ENCODE measurements around the gene MYO16. TPM values are rescaled to one million over a fixed set of nuclear protein-coding genes. Genes with fewer than 3 reads are reported as not detected.

MYO16 gene
- total and polyA plus RNA-seq, 8 donors: 1.1 to 2.5 (median 1.7) TPM

DNA sequence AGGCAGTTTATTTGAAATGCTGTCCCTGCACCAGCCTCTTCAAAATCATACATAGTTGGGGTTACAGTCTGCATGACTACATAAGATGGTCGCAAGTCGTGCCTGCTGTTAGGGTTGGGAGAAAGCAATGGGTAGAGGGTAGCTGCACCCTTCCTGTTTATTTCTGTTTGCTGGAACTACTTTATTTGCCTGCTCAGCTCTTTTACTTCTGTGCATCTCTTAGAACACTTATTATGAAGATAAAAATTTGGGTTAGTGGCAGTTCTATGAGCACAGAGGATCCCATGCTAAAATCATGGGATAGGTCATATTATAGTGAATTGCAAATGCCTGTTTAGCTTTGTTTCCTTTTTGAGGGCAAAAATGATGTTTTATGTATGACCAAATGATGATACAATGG is 160.1 kb downstream of the MYO16 start:
- intact Hi-C loops (cut with DNase I): no loop called here
- ATAC-seq: no peak

DNA sequence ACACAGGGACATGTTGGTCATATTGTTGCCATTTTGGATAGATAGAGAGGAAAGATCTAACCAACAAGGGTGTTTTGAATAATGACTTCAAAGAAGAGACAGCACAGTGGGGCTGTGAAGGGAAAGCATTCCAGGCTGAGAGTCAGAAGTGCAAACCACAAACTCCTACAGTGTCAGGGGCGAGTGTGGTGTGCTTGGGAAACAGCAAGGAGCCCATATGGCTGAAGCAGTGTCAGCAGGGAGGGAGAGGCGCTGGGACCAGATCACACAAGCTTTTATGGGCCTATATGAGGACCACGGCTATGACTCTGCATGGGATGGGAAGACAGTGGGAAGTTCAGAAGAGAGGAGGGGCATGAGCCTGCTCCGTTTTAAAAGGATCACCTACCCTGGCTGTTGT is 166.4 kb downstream of the MYO16 start:
- Histone ChIP-seq H3K27me3 (no peaks in the 10 kb centered on the region), H3K27ac (no peak overlapping the region), H3K9me3 (no peaks in the 10 kb centered on the region), H3K4me3 (no peak overlapping the region), H3K4me1 (no peaks in the 10 kb centered on the region), H3K36me3 (no peaks in the 10 kb centered on the region)
- ATAC-seq: no peak
- intact Hi-C loops (cut with DNase I): no loop called here
- no peak for DNase-seq
- TF ChIP-seq, protein P1, sequence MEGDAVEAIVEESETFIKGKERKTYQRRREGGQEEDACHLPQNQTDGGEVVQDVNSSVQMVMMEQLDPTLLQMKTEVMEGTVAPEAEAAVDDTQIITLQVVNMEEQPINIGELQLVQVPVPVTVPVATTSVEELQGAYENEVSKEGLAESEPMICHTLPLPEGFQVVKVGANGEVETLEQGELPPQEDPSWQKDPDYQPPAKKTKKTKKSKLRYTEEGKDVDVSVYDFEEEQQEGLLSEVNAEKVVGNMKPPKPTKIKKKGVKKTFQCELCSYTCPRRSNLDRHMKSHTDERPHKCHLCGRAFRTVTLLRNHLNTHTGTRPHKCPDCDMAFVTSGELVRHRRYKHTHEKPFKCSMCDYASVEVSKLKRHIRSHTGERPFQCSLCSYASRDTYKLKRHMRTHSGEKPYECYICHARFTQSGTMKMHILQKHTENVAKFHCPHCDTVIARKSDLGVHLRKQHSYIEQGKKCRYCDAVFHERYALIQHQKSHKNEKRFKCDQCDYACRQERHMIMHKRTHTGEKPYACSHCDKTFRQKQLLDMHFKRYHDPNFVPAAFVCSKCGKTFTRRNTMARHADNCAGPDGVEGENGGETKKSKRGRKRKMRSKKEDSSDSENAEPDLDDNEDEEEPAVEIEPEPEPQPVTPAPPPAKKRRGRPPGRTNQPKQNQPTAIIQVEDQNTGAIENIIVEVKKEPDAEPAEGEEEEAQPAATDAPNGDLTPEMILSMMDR (IDR thresholded peaks at IDR 0.05): no peak

More for the DNA sequence above, 160.1 kb downstream of the MYO16 start:
- H3K27ac ChIP-seq: no peak overlapping the region
- no peaks in the 10 kb centered on the region for H3K27me3 ChIP-seq
- TF ChIP-seq, protein P1 (IDR thresholded peaks at IDR 0.05): no peak
- H3K4me1 ChIP-seq: no peaks in the 10 kb centered on the region
- no peak overlapping the region for H3K4me3 ChIP-seq
- H3K9me3 ChIP-seq: no peaks in the 10 kb centered on the region
- no peak for DNase-seq
- H3K36me3 ChIP-seq: no peaks in the 10 kb centered on the region

DNA sequence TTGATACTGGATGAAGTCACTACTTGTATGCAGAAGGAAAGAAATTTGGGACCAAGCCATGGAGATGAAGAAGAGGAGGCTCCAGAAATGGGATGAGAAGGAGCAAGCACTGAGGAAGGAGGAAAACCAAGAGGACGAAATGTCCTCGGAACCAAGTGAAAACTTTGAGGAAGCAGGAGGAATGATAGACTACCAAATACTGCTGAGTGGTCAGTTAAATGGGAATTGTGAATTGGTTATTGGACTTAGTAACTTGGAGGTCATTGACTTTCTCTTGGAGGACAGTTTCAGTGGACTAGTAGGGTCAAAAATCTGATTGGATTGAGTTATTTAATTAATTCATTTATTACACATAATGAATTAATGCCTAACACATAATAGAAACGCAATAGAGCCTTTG is 167.9 kb downstream of the MYO16 start:
- H3K27ac ChIP-seq: no peak overlapping the region
- no peaks in the 10 kb centered on the region for H3K9me3 ChIP-seq
- no peaks in the 10 kb centered on the region for H3K4me1 ChIP-seq
- intact Hi-C loops (cut with DNase I): no loop called here
- DNase-seq (no peak), ATAC-seq (no peak)
- H3K36me3 ChIP-seq: no peaks in the 10 kb centered on the region
- H3K27me3 ChIP-seq: no peaks in the 10 kb centered on the region
- TF ChIP-seq, protein P1 (IDR thresholded peaks at IDR 0.05): no peak
- no peak overlapping the region for H3K4me3 ChIP-seq

DNA sequence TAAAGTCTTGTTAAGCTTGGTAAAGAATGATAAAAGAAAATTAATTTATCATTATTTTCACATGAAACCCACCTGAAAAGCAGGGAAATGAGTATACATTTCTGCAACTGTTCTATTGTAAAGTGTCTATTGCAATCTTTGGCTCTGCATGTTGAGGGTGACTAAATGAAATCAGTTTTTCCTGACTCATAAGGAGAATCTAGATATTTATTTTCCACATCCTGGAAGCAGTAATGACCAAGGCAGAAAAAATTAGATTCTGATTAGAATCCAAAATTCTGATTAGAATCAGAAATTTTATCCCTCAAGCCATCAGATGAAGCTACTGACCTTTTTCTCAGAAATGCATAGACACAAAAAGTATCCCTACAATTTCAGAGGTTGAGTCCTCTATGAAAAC is 178.4 kb downstream of the MYO16 start:
- intact Hi-C loops (cut with DNase I): no loop called here
- Histone ChIP-seq H3K27me3 (no peaks in the 10 kb centered on the region), H3K9me3 (peaks cover 0 to 2% of the 10 kb centered on the region in 2 donors), H3K4me3 (no peak overlapping the region), H3K4me1 (no peaks in the 10 kb centered on the region), H3K36me3 (no peaks in the 10 kb centered on the region), H3K27ac (no peak overlapping the region)
- DNase-seq (no peak), ATAC-seq (no peak)
- TF ChIP-seq, protein P1 (IDR thresholded peaks at IDR 0.05): no peak

DNA sequence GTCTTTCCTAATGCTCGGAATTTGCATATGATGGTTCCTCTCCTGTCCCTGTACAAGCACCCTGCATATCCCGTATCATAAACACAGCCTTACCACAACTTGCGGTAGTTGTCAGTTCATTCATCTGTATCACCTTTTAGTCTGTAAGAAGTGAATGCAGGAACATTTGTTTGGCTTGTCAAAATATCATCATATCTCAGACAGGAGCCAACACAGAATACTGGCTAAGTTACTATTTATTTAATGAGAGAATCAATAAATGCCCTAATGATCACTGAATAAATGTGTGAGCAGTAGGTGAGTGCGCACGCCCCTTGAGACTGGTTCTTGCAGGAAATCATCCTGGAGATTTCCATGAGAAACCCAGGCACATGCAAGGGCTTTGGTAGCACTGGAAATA is 182.8 kb downstream of the MYO16 start:
- ATAC-seq: no peak
- Histone ChIP-seq H3K36me3 (no peaks in the 10 kb centered on the region), H3K4me3 (no peak overlapping the region), H3K27ac (no peak overlapping the region), H3K4me1 (no peaks in the 10 kb centered on the region), H3K9me3 (peaks cover 0 to 2% of the 10 kb centered on the region in 2 donors), H3K27me3 (no peaks in the 10 kb centered on the region)
- DNase-seq: no peak
- intact Hi-C loops (cut with DNase I): no loop called here
- TF ChIP-seq, protein P1 (IDR thresholded peaks at IDR 0.05): no peak

All from left lung (tissue), 10 donors.